Measurements from ENCODE around the gene SETX.

- TF ChIP-seq CTCF (IDR thresholded peaks at IDR 0.05) (no peak), EZH2 (IDR thresholded peaks at IDR 0.05; ENCODE audit: borderline replicate concordance, insufficient read depth, low read depth, low read length, poor library complexity, severe bottlenecking) (no peak)
Measured at GRCh38 chr9:132327537-132327936, 27.2 kb downstream of the SETX start.

Measured in B cell (primary cell).